ENCODE measurements around the gene PLK4.
"Not testable (repeated sequence)": the region's sequence is repeated elsewhere in the genome, so short reads cannot be mapped to it uniquely, and the experiment has no call there.

Gene PLK4

GRCh38 chr4:127899682-127900081 is 19.0 kb downstream of the PLK4 start:
- in situ Hi-C loops (cut with MboI; ENCODE audit: low sequenced_read_pairs) = not testable (repeated sequence)

- in situ Hi-C loops (cut with MboI; ENCODE audit: low sequenced_read_pairs) = no loop called here
Measured at GRCh38 chr4:127905029-127905428, 24.3 kb downstream of the PLK4 start.

- in situ Hi-C loops (cut with MboI; ENCODE audit: low sequenced_read_pairs) = no loop called here
Measured at GRCh38 chr4:127916512-127916911, 35.8 kb downstream of the PLK4 start.

- in situ Hi-C loops (cut with MboI; ENCODE audit: low sequenced_read_pairs) = no loop called here
Measured at GRCh38 chr4:127917151-127917550, 36.5 kb downstream of the PLK4 start.

DNA sequence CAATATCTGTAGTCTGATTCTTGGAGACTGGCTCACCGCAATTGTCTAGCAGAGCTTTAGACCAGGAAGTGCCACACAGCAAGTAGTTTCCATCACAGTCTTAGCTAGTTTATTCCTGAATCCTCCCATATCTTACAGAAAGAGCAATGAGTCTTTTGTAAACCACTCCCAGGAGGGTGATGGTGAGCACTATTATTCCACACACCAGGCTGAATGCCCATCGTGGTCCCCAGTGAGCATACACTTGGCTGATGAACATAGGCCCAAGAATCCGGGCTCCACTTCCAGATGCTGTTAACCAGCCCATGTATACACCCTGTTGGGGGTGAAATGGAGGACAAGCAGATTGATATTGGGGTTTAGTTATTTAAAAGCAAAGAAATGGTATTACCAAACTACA is 39.8 kb downstream of the PLK4 start:
- in situ Hi-C loops (cut with MboI; ENCODE audit: low sequenced_read_pairs) = no loop called here

DNA sequence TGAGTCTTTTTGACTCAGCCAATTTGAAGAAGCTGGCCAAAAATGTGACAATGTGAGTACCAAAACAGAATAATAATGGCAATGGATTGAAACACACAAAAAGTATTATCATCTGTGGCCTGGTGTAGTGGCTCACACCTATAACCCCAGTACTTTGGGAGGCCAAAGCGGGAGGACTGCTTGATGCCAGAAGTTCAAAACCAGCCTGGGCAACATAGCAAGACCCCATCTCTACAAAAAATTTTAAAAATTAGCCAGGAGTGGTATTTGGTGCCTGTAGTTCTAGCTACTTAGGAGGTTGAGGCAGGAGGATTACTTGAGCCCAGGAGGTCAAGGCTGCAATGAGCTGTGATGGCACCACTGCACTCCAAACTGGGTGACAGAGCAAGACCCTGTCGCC is 41.5 kb downstream of the PLK4 start:
- in situ Hi-C loops (cut with MboI; ENCODE audit: low sequenced_read_pairs) = no loop called here

DNA sequence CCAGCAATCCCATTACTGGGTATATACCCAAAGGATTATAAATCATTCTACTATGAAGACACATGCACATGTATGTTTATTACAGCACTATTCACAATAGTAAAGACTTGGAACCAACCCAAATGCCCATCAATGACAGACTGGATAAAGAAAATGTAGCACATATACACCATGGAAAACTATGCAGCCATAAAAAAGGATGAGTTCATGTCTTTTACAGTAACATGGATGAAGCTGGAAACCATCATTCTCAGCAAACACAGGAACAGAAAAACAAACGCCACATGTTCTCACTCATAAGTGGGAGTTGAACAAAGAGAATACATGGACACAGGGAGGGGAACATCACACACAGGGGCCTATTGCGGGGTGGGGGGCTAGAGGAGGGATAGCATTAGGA is 45.0 kb downstream of the PLK4 start:
- in situ Hi-C loops (cut with MboI; ENCODE audit: low sequenced_read_pairs) = not testable (repeated sequence)

- in situ Hi-C loops (cut with MboI; ENCODE audit: low sequenced_read_pairs) = no loop called here
Measured at GRCh38 chr4:127930175-127930574, 49.5 kb downstream of the PLK4 start.

GRCh38 chr4:127931836-127932235 is 51.1 kb downstream of the PLK4 start:
- in situ Hi-C loops (cut with MboI; ENCODE audit: low sequenced_read_pairs) = not testable (repeated sequence)

DNA sequence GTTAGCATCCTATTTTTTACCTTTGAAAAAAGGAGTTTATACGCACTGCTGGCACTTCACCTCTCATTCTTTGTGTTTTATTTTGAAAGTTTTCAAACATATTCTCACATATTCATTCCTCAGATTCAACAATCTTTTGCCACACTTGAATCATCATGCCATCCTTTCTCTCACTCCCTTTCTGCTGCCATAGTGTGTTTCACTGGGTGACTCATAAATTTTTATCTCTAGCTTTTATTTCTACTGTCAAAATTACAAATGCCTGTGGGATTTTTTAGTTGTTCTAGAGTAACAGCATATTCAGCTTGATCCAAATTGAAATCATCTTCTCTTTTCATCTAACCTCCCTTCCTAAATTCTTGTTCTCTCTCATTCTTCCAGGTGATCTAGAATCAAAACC is 56.3 kb downstream of the PLK4 start:
- in situ Hi-C loops (cut with MboI; ENCODE audit: low sequenced_read_pairs) = no loop called here
